Breast epithelium (tissue), 3 donors: ENCODE results near the gene UBE2U.

Experiments
- CTCF ChIP-seq, 3 donors: fragments of 450-650 bp; IDR thresholded peaks; one replicate each; pipeline ENCODE4 v1.5.1; 2016 to 2017; ENCODE audit warnings: antibody characterized with exemption in 3 of 3, mild to moderate bottlenecking in 3 of 3, moderate library complexity in 3 of 3
- POLR2AphosphoS5 ChIP-seq, 3 donors: sonication (generic); formaldehyde crosslinking; IDR thresholded peaks; one replicate each; pipeline ENCODE4 v1.6.1; 2017; ENCODE audit warnings: antibody characterized with exemption in 3 of 3

- TF ChIP-seq CTCF (IDR thresholded peaks at IDR 0.05) = no peak
- no peak for TF ChIP-seq POLR2AphosphoS5 (IDR thresholded peaks at IDR 0.05)
Observed at GRCh38 chr1:64186138-64186897, 17.1 kb upstream of the UBE2U start.
